CD8-positive, alpha-beta memory T cell (primary cell): Measurements from ENCODE around the gene CYSRT1. TPM values are rescaled to one million over a fixed set of nuclear protein-coding genes. Genes with fewer than 3 reads are reported as not detected.

ENCODE experiments used
- CTCF ChIA-PET: fragments of 350-600 bp; sonication (Branson Sonifier 250); formaldehyde crosslinking; loops from one replicate; lab custom pipeline; 2021; ENCODE audit warnings: antibody characterized with exemption; lab: Charles Lee
- POLR2A ChIA-PET: fragments of 350-600 bp; sonication (Branson Sonifier 250); formaldehyde crosslinking; loops from one replicate; lab custom pipeline; 2021; ENCODE audit warnings: antibody characterized with exemption; lab: Charles Lee
- DNase-seq, 5 donors: peaks; one replicate each; pipeline versions ENCODE4 v3.0.0 to v3.0.0-alpha.2; 2020 to 2022; ENCODE audit warnings: mixed read lengths in 1 of 5
- H3K27ac ChIP-seq: one replicate; pipeline ENCODE4 v1.7.0; 2013; ENCODE audit warnings: low read depth, mild to moderate bottlenecking, low read length, moderate library complexity
- H3K27me3 ChIP-seq: 2 replicates; pipeline ENCODE4 v1.7.0; 2013; ENCODE audit warnings: low read length, mild to moderate bottlenecking; ENCODE audit not compliant: insufficient read depth, poor library complexity, severe bottlenecking
- H3K36me3 ChIP-seq: 2 replicates; pipeline ENCODE4 v1.7.0; 2013; ENCODE audit warnings: mild to moderate bottlenecking, low read length, moderate library complexity; ENCODE audit not compliant: insufficient read depth
- H3K4me1 ChIP-seq: 2 replicates; pipeline ENCODE4 v1.7.0; 2013; ENCODE audit warnings: mild to moderate bottlenecking, low read length, moderate library complexity; ENCODE audit not compliant: insufficient read depth
- H3K4me3 ChIP-seq: 2 replicates; pipeline ENCODE4 v1.7.0; 2013; ENCODE audit warnings: mild to moderate bottlenecking, low read length
- H3K9me3 ChIP-seq: 2 replicates; pipeline ENCODE4 v1.7.0; 2013; ENCODE audit warnings: mild to moderate bottlenecking, low read length
- H3K27ac Mint-ChIP-seq, 8 donors: one replicate each; pipeline ENCODE4 v1.8.0; 2020 to 2021; ENCODE audit warnings: mixed read lengths in 8 of 8, mild to moderate bottlenecking in 6 of 8, inconsistent platforms in 3 of 8, moderate library complexity in 3 of 8
- H3K27me3 Mint-ChIP-seq, 2 donors: one replicate each; pipeline ENCODE4 v1.8.0; 2020 to 2021; ENCODE audit warnings: mixed read lengths in 2 of 2, mild to moderate bottlenecking in 1 of 2, moderate library complexity in 1 of 2
- H3K36me3 Mint-ChIP-seq, 3 donors: one replicate each; pipeline ENCODE4 v1.8.0; 2020 to 2021; ENCODE audit warnings: mixed read lengths in 3 of 3, inconsistent platforms in 1 of 3, mild to moderate bottlenecking in 1 of 3
- H3K4me1 Mint-ChIP-seq, 3 donors: one replicate each; pipeline ENCODE4 v1.8.0; 2020 to 2021; ENCODE audit warnings: mixed read lengths in 3 of 3, inconsistent platforms in 1 of 3, mild to moderate bottlenecking in 1 of 3
- H3K4me3 Mint-ChIP-seq, 7 donors: one replicate each; pipeline ENCODE4 v1.8.0; 2020 to 2021; ENCODE audit warnings: mixed read lengths in 7 of 7, mild to moderate bottlenecking in 6 of 7, moderate library complexity in 4 of 7, inconsistent platforms in 2 of 7
- H3K9me3 Mint-ChIP-seq, 5 donors: one replicate each; pipeline ENCODE4 v1.8.0; 2020 to 2022; ENCODE audit warnings: mixed read lengths in 5 of 5, mild to moderate bottlenecking in 3 of 5, moderate library complexity in 2 of 5, inconsistent platforms in 1 of 5
- polyA plus RNA-seq: library from polyadenylated mRNA; unstranded; fragments of 300-500 nt; fragmentation: Illumina TruSeq; gene quantifications from one replicate; pipeline ENCODE4 v1.2.3, GENCODE V29; 2021
- total RNA-seq, 2 experiments: library from RNA; stranded (reverse); gene quantifications; one replicate each; pipeline ENCODE4 v1.2.3, GENCODE V29; 2021

The CYSRT1 gene
- total and polyA plus RNA-seq, 3 experiments from 2014 or later, result 0.32 to 0.66 (median 0.58) TPM

- POLR2A ChIA-PET, result interaction anchor here (0.6 to 1.0 kb wide), 3 partner anchors 26 to 180 kb away, joined by 4 to 5 read pairs (median 4); partner anchors contain the start of gene TPRN
- peak overlapping the region in 1 of 8 donors; percentile 50 for H3K27ac Mint-ChIP-seq
- H3K27me3 ChIP-seq, result no peaks in the 10 kb centered on the region
These were observed 1.5 kb downstream of the CYSRT1 start for GRCh38 chr9:137226338-137227053.

DNA sequence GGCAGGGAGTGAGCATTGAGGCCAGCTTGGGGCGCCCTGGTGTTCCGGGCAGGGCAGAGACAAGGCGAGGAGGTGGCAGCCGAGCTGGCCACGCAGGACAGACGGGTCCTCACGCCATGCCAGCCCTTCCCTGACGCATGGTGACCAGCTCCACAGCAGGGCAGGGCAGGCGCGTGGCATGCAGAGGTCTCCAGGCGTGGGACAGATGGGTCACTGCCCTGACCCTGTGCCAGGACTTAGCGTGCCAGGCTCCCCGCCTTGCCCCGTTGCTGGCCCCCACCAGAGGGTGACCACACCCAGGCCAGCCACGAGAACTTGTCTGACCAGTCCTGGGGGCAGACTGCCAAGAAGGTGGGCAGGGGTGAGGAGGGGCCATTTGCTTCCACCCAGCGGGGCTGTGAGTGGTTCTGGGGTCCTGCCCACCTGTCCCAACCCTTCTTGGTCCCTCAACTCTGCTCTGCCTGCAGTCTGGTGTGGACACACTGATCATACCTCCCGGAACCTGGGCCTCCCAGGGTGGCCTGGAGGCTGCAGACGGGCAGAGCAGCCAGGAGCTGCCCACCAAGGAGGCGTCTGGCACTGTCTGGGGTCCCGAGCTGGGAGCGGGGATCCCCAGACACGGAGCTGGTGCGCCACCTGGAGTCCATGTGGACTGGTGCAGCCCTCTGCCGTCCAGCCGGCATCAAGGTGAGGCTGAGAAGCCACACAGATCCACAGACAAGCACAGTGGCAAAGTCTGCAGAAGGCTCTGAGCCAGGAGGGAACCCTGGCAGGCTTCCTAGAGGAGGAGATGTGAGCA is 2.3 kb downstream of the CYSRT1 start, which contains the start of gene RNF224:
Gene RNF224 (plus strand): TSS at position 449 of the 799 bp plus-strand sequence. CDS start 834 bp downstream, outside the sequence.
- Histone ChIP-seq H3K27me3 (no peaks in the 10 kb centered on the region), H3K9me3 (no peaks in the 10 kb centered on the region), H3K4me1 (peaks cover 13% of the 10 kb centered on the region), H3K4me3 (no peak within 1 kb of the TSS), H3K27ac (no peak within 1 kb of the TSS), H3K36me3 (no peaks in the 10 kb centered on the region)
- peak within 1 kb of the TSS in 2 of 7 donors; percentile 6 to 17 for H3K4me3 Mint-ChIP-seq
- H3K27ac Mint-ChIP-seq, result peak within 1 kb of the TSS in 3 of 8 donors; percentile 47 to 60 (median 60)
- peak; percentile 73 to 87 (median 76) for DNase-seq
- peaks cover 2 to 7% of the 10 kb centered on the region in 2 donors for H3K27me3 Mint-ChIP-seq
- H3K4me1 Mint-ChIP-seq, result peaks cover 4 to 15% (median 5%) of the 10 kb centered on the region in 3 donors
- no peaks in the 10 kb centered on the region for H3K36me3 Mint-ChIP-seq
- ChIA-PET CTCF (interaction anchor here (0.8 to 4.6 kb wide), 18 partner anchors 10 to 440 kb away, joined by 3 to 30 read pairs (median 5); partner anchors contain the start of genes ABCA2, ANAPC2, DPP7 and MAN1B1), POLR2A (interaction anchor here (0.7 to 1.0 kb wide), 2 partner anchors 26 to 181 kb away, joined by 4 to 5 read pairs; partner anchors contain the start of gene TPRN)
- no peaks in the 10 kb centered on the region for H3K9me3 Mint-ChIP-seq

More at GRCh38 chr9:137226338-137227053, 1.5 kb downstream of the CYSRT1 start:
- H3K36me3 Mint-ChIP-seq, result no peaks in the 10 kb centered on the region
- H3K4me1 ChIP-seq, result peaks cover 13% of the 10 kb centered on the region
- no peak overlapping the region for H3K27ac ChIP-seq
- no peaks in the 10 kb centered on the region for H3K36me3 ChIP-seq
- peaks cover 2 to 4% of the 10 kb centered on the region in 2 donors for H3K27me3 Mint-ChIP-seq
- H3K4me1 Mint-ChIP-seq, result peaks cover 4 to 15% (median 5%) of the 10 kb centered on the region in 3 donors
- no peaks in the 10 kb centered on the region for H3K9me3 ChIP-seq
- CTCF ChIA-PET, result interaction anchor here (0.8 to 4.6 kb wide), 14 partner anchors 10 to 198 kb away, joined by 3 to 30 read pairs (median 5); partner anchors contain the start of genes ABCA2, ANAPC2, DPP7 and NPDC1
- H3K4me3 ChIP-seq, result no peak overlapping the region
- no peak overlapping the region for H3K4me3 Mint-ChIP-seq
- DNase-seq, result no peak
- H3K9me3 Mint-ChIP-seq, result no peaks in the 10 kb centered on the region

DNA sequence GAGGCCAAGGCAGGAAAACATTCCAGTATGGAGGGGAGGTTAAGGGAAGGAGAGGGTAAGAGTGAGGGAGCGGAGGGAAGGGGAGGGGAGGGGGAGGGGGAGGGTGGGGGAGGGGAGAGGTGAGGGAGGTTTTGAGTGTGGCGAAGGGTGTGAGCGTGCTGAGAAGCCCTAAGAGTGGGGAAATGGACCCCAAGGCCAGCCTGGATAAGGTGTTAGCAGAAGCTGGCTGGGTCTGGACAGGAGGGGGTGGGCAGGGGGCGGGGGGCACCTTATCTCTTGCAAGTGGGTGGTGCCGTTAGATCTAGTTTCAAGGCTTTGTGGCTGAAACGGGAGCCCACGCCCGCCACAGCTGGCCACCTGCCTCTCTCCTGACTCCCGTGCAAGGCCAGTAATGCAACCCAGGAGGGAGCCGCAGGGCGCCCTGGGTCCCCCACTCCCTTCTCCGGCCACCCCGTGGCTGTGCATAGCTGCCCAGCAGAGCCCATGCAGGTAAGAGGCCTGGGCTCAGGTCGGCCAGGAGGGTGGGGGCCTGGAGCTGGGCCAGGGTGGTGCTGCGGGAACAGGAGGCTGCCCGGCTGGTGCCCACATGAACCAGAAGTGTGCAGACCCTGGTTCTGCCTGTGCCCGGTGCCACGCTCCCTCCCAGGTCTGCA is 3.0 kb downstream of the CYSRT1 start:
- Histone ChIP-seq H3K27me3 (no peaks in the 10 kb centered on the region), H3K27ac (no peak overlapping the region), H3K9me3 (no peaks in the 10 kb centered on the region), H3K4me1 (peaks cover 8% of the 10 kb centered on the region), H3K36me3 (no peaks in the 10 kb centered on the region), H3K4me3 (no peak overlapping the region)
- Mint-ChIP-seq H3K9me3 (no peaks in the 10 kb centered on the region), H3K36me3 (no peaks in the 10 kb centered on the region), H3K27me3 (peaks cover 2 to 7% of the 10 kb centered on the region in 2 donors), H3K4me1 (peaks cover 4 to 12% (median 4%) of the 10 kb centered on the region in 3 donors), H3K27ac (peak overlapping the region in 2 of 8 donors; percentile 60), H3K4me3 (peak overlapping the region in 1 of 7 donors; percentile 17)
- CTCF ChIA-PET, result interaction anchor here (0.6 to 4.6 kb wide), 15 partner anchors 9 to 441 kb away, joined by 3 to 30 read pairs (median 6); partner anchors contain the start of genes ABCA2, ANAPC2, DPP7 and MAN1B1
- no peak for DNase-seq
- POLR2A ChIA-PET, result no interaction called here

GRCh38 chr9:137228506-137228967 is 3.6 kb downstream of the CYSRT1 start:
- no peaks in the 10 kb centered on the region for H3K27me3 ChIP-seq
- no peaks in the 10 kb centered on the region for H3K9me3 ChIP-seq
- no peak overlapping the region for H3K4me3 ChIP-seq
- Mint-ChIP-seq H3K27me3 (peaks cover 2 to 7% of the 10 kb centered on the region in 2 donors), H3K36me3 (no peaks in the 10 kb centered on the region), H3K4me1 (peaks cover 3 to 8% (median 4%) of the 10 kb centered on the region in 3 donors), H3K9me3 (no peaks in the 10 kb centered on the region), H3K27ac (no peak overlapping the region), H3K4me3 (no peak overlapping the region)
- H3K4me1 ChIP-seq, result peaks cover 6% of the 10 kb centered on the region
- no peak overlapping the region for H3K27ac ChIP-seq
- no peaks in the 10 kb centered on the region for H3K36me3 ChIP-seq
- ChIA-PET CTCF (interaction anchor here (0.6 to 4.6 kb wide), 4 partner anchors 39 to 142 kb away, joined by 3 to 30 read pairs (median 14); partner anchors contain the start of genes ANAPC2, MAN1B1 and SSNA1), POLR2A (no interaction called here)
- DNase-seq, result no peak

DNA sequence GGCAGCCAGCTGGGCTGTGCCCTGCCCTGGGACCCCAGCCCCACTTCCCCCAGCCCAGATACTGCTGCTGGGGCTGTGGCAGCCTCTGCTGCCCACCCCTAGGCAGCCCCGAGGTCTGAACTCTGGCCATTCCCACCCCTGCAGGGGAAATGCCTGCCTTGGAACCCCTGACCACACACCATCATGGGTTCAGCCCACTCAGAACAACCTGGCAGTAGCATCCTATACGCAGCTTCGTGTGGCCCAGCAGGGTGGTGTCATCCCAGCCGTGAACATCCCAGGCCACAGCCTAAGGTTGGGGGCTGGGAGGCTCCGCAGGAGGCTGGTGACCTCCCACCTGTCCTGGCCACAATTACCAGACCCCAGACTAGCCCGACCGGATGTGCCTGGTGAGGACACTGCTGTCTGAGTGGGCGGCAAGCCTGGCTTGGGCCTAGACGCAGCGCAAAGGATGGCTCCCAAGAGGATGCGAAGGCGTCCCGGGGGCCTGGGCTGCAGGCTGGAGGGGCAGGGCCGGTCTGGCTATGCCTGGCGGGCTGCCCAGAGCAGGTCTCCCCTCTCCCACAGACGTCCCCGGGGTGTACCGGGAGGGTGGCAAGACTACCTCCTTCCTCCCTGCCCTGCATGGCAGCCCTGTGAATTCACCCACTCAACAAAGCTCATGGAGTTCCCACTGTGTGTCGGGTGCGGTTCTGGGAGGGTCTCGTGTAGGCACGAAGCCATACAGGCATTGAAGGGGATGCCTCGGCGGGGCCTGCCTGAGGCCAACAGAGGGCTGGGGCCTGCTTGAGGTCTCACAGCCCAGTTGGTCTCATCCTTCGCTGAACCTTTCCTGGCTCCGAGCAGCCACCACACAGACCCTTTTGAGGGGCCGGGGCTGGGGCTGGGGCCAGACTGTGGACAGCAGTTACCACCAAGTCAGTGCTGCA is 4.3 kb downstream of the CYSRT1 start:
- Mint-ChIP-seq H3K36me3 (no peaks in the 10 kb centered on the region), H3K27ac (no peak overlapping the region), H3K9me3 (no peaks in the 10 kb centered on the region), H3K27me3 (peaks cover 2 to 7% of the 10 kb centered on the region in 2 donors), H3K4me3 (no peak overlapping the region), H3K4me1 (peaks cover 3 to 5% (median 4%) of the 10 kb centered on the region in 3 donors)
- Histone ChIP-seq H3K4me3 (no peak overlapping the region), H3K27ac (no peak overlapping the region), H3K9me3 (no peaks in the 10 kb centered on the region), H3K4me1 (no peaks in the 10 kb centered on the region), H3K27me3 (no peaks in the 10 kb centered on the region), H3K36me3 (no peaks in the 10 kb centered on the region)
- POLR2A ChIA-PET, result no interaction called here
- DNase-seq, result no peak
- CTCF ChIA-PET, result interaction anchor here (1.7 kb wide), 1 partner anchor 10 kb away, joined by 4 read pairs; no protein-coding TSS in a partner anchor

DNA sequence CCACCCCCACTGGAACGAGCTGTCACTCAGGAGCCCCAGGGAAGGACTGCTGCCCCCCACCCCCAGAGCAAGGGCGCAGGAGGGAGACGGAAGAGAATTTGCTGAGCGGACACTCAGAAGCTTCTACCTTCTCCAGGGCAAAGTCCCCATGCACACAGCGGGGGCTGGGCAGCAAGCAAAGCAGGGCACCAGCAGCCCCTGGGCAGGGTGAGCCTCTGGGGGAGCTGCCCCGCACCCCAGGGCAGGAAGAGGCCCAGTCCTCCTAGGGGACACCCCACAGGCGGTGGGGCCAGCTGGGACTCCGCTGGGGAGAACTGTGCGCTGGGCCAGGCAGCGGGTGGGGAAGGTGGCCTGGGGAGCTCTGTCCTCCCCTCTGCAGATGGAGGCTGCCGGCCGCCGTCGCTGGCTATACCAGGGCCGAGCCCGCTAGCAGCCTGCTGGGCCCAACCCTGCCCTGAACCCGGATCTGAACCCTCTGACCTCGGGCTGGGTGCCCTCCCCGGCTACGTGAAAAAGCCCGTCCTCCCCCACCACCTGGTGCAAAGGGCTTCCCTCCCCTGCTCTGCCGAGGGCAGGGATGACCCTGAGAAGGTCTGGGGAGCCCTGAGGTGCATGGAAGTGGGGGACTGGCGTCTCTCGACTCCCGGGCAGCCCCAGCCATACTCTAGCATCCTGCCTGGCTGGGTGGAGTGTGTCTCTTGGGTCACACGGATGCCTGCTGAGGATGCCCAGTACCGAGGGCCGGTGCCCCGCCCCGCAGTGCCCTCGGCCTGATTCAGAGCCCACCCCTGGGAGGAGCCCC is 5.1 kb downstream of the CYSRT1 start:
- no peaks in the 10 kb centered on the region for H3K4me1 ChIP-seq
- H3K9me3 ChIP-seq, result no peaks in the 10 kb centered on the region
- Mint-ChIP-seq H3K9me3 (no peaks in the 10 kb centered on the region), H3K27me3 (peaks cover 2 to 13% of the 10 kb centered on the region in 2 donors), H3K27ac (peak overlapping the region in 1 of 8 donors; percentile 65), H3K36me3 (no peaks in the 10 kb centered on the region), H3K4me1 (peaks cover 3 to 5% (median 4%) of the 10 kb centered on the region in 3 donors), H3K4me3 (no peak overlapping the region)
- ChIA-PET POLR2A (no interaction called here), CTCF (interaction anchor here (1.7 kb wide), 1 partner anchor 9 kb away, joined by 4 read pairs; no protein-coding TSS in a partner anchor)
- DNase-seq, result no peak
- H3K27ac ChIP-seq, result no peak overlapping the region
- H3K4me3 ChIP-seq, result no peak overlapping the region
- H3K27me3 ChIP-seq, result no peaks in the 10 kb centered on the region
- H3K36me3 ChIP-seq, result no peaks in the 10 kb centered on the region
